Erythroblast (primary cell): ENCODE measurements around the gene C1orf94.

Experiments
- GATA1 ChIP-seq: IDR thresholded peaks from 2 replicates; pipeline ENCODE4 v1.6.1; 2011; ENCODE audit warnings: low read depth, mild to moderate bottlenecking, control low read depth, low read length, moderate library complexity
- POLR2A ChIP-seq: IDR thresholded peaks from 2 replicates; pipeline ENCODE4 v1.6.1; 2011; ENCODE audit warnings: mild to moderate bottlenecking, low read length

DNA sequence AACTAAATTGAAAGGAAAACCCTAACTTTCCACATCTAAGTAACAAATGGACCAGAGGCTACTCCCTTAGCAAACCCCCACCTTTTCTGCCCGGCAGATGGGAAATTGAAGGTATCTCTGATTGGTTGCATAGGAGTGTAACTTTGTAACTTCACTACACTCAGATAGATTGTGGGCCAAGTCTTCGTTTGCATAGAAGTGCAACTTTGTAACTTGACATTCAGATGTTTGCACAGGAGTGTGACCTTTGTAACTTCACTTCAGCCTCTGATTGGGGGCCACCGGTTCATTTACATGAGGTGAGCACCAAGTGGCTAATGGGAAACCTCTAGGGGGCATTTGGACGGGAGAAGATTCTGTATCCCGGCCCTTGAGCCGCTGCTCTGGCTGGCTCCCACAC lies 59.4 kb downstream of the C1orf94 start:
- no peak for TF ChIP-seq POLR2A
- no peak for TF ChIP-seq GATA1
